Heart right ventricle (tissue), 16 donors: ENCODE measurements around the gene PLEKHH3. TPM values are rescaled to one million over a fixed set of nuclear protein-coding genes. Genes with fewer than 3 reads are reported as not detected.
"Not testable (repeated sequence)": the region's sequence is repeated elsewhere in the genome, so short reads cannot be mapped to it uniquely, and the experiment has no call there.

ENCODE experiments used
- ATAC-seq, 8 donors: fragments of 200-7000 bp; cut with Tn5 transposase; one replicate each; pipeline ENCODE4 v1.9.1; 2020; ENCODE audit warnings: mild to moderate bottlenecking in 8 of 8, moderate library complexity in 8 of 8, moderate number of reproducible peaks in 1 of 8
- DNase-seq, 2 donors: peaks; one replicate each; pipeline ENCODE4 v3.0.0-alpha.2; 2020
- H3K27ac ChIP-seq, 10 donors: fragments of 200-600 bp; sonication (generic) in 2 of 10; one replicate each; pipeline versions ENCODE4 v1.5.0 to v1.8.0; 2020 to 2022; ENCODE audit warnings: mild to moderate bottlenecking in 3 of 10
- H3K27me3 ChIP-seq, 7 donors: fragments of 200-600 bp; one replicate each; pipeline ENCODE4 v1.8.0; 2021 to 2022; ENCODE audit warnings: mild to moderate bottlenecking in 2 of 7
- H3K36me3 ChIP-seq, 9 donors: fragments of 200-600 bp; sonication (generic) in 1 of 9; one replicate each; pipeline versions ENCODE4 v1.5.0 to v1.8.0; 2020 to 2022; ENCODE audit warnings: mild to moderate bottlenecking in 2 of 9
- H3K4me1 ChIP-seq, 9 donors: fragments of 200-600 bp; sonication (generic) in 1 of 9; one replicate each; pipeline versions ENCODE4 v1.5.0 to v1.8.0; 2020 to 2022; ENCODE audit warnings: mild to moderate bottlenecking in 4 of 9
- H3K4me3 ChIP-seq, 10 donors: fragments of 200-600 bp; sonication (generic) in 2 of 10; one replicate each; pipeline versions ENCODE4 v1.5.0 to v1.8.0; 2020 to 2022; ENCODE audit warnings: mild to moderate bottlenecking in 7 of 10, moderate library complexity in 2 of 10
- H3K9me3 ChIP-seq, 11 donors: fragments of 200-600 bp in 10 of 11; sonication (generic) in 2 of 11; one replicate each; pipeline versions ENCODE4 v1.5.0 to v1.8.0; 2013 to 2022; ENCODE audit warnings: mild to moderate bottlenecking in 2 of 11, control low read depth in 1 of 11, moderate library complexity in 1 of 11
- WGBS, 2 donors: extraction: QIAGEN DNeasy Blood & Tissue Kit; methylation state at CpG; one replicate each; pipeline ENCODE4 v1.1.7; 2013; ENCODE audit warnings: inconsistent platforms in 1 of 2; 5-methylcytosine and 5-hydroxymethylcytosine counted together
- intact Hi-C, 10 donors: fragments of 100-400 bp; cut with DNase I; formaldehyde crosslinking; loops; one replicate each; pipeline versions ENCODE4 v1.11.1 to v1.14.2; 2022
- polyA plus RNA-seq, 2 donors: library from polyadenylated mRNA; stranded (reverse); fragments of 200-250 nt; gene quantifications; one replicate each; pipeline ENCODE4 v1.2.3, GENCODE V29; 2013
- total RNA-seq, 10 donors: library from RNA; stranded (reverse); fragmentation: NEBNext Ultra II Directional in 3 of 10; extraction: Animal tissue kit (Norgen Biotek cat#: 25700) in 3 of 10; gene quantifications; one replicate each; pipeline versions ENCODE4 v1.2.1 to v1.2.4, GENCODE V29; 2021 to 2023
- TF ChIP-seq, protein P1 (sequence below), 9 donors: fragments of 200-600 bp; sonication (generic) in 2 of 9; IDR thresholded peaks; one replicate each; pipeline versions ENCODE4 v1.5.0 to v1.8.0; 2021 to 2022; ENCODE audit warnings: antibody characterized with exemption in 9 of 9, mild to moderate bottlenecking in 5 of 9, moderate library complexity in 1 of 9
- donor health status: Arrhythmogenic right ventricular cardiomyopathy.
- donor health status: ischemic (EF 13 %, LVEDD 7.1; RV severe dilation, severe dysfunction).
- donor health status: healthy with polysubstance abuse.
- donor health status: DM: no; HTN: yes; CAD: no.
- donor health status: DM: no; HTN: no; CAD: no.
- donor health status: ischemic (EF 25% LVEDD 6.9; RV normal size, moderate dysfunction).
- donor health status: ischemic (EF 25% LVEDD 5.7; RV mildly dilated, moderate dysfunction).
- donor health status: healthy.
- donor health status: DM: yes; HTN: yes; CAD: no.
- donor health status: Ischemic cardiomyopathy.
- donor health status: ischemic (EF 35%, LVEDD 5.7; RV mildly dilated, moderate dysfunction).
- donor health status: nonischemic (EF 11% LVEDD 7.7; RV severe dilation, severe dysfunction).
- donor health status: DM: yes; HTN: yes; CAD: no.
- donor health status: PGD.
- donor health status: ischemic (EF 29% LVEDD 5.4; RV normal size, mild dysfunction).
- donor health status: nonischemic (EF 23%, LVEDD 6.1; RV moderate dilation, normal function).

PLEKHH3 gene
- total and polyA plus RNA-seq, 12 donors = 12.8 to 42.1 (median 22.8) TPM

DNA sequence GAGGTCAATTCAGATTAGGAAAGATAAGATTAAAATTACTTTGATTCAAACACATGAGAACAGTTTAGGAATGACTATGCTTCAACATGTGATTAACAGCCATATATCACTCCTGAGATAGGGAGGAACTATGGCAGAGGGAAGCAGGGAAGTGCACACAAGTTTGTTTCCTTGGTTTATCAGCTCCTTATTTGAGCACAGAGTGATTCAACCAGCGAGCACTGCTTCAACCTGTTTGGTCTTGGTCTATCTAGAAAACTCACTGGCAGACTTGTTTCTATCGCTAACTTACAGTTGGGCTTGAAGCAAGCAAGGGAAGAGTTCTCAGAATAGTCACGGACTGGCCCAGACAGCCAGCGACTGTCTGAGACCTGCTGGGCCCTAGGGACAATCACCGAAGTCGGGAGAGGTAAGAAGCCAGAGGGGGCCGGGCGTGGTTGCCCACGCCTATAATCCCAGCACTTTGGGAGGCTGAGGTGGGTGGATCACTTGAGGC is 43.8 kb downstream of the PLEKHH3 start:
- DNase-seq = no peak
- no peak for ATAC-seq
- Histone ChIP-seq H3K27me3 (no peaks in the 10 kb centered on the region), H3K36me3 (no peaks in the 10 kb centered on the region), H3K9me3 (no peaks in the 10 kb centered on the region), H3K4me1 (no peaks in the 10 kb centered on the region), H3K4me3 (no peak overlapping the region), H3K27ac (no peak overlapping the region)
- intact Hi-C loops = no loop called here
- TF ChIP-seq, protein P1, sequence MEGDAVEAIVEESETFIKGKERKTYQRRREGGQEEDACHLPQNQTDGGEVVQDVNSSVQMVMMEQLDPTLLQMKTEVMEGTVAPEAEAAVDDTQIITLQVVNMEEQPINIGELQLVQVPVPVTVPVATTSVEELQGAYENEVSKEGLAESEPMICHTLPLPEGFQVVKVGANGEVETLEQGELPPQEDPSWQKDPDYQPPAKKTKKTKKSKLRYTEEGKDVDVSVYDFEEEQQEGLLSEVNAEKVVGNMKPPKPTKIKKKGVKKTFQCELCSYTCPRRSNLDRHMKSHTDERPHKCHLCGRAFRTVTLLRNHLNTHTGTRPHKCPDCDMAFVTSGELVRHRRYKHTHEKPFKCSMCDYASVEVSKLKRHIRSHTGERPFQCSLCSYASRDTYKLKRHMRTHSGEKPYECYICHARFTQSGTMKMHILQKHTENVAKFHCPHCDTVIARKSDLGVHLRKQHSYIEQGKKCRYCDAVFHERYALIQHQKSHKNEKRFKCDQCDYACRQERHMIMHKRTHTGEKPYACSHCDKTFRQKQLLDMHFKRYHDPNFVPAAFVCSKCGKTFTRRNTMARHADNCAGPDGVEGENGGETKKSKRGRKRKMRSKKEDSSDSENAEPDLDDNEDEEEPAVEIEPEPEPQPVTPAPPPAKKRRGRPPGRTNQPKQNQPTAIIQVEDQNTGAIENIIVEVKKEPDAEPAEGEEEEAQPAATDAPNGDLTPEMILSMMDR (IDR thresholded peaks at IDR 0.05) = no peak
- WGBS, 2 donors = 71 to 72% methylated on average over 9 of the region's 9 CpGs

DNA sequence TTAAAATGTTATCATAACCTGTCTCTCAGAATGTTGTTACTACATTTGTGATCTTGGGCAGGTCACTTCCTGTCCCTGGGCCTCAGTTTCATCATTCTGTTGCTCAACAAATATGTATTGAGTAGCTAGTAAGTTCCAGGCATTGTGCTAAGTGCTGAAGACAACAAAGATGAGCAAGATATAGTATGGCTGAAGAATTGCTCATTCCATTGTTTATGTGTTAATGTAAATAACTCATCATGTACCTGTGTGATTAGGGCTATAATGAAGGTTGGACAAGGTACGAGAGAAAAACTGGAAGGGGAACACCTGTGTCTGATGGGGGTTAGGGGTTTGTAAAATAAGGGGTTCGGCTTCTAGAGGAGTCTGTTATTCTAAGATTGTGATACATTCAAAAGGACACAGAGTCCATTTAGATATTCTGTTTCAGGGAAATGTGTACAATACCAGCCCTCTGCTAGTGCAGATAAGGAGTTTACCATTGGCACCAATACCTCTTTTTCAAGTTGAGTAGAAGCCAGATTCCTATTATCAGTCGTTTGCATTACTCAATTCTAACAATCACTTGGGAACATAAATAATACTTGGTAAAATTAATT is 47.3 kb downstream of the PLEKHH3 start:
- intact Hi-C loops = no loop called here
- H3K9me3 ChIP-seq = no peaks in the 10 kb centered on the region
- DNase-seq (no peak), ATAC-seq (no peak)
- H3K27ac ChIP-seq = no peak overlapping the region
- TF ChIP-seq, protein P1 (IDR thresholded peaks at IDR 0.05) = no peak
- WGBS, 2 donors = 70 to 79% methylated on average over 3 of the region's 3 CpGs
- no peak overlapping the region for H3K4me3 ChIP-seq
- H3K27me3 ChIP-seq = no peaks in the 10 kb centered on the region
- no peaks in the 10 kb centered on the region for H3K36me3 ChIP-seq
- no peaks in the 10 kb centered on the region for H3K4me1 ChIP-seq

DNA sequence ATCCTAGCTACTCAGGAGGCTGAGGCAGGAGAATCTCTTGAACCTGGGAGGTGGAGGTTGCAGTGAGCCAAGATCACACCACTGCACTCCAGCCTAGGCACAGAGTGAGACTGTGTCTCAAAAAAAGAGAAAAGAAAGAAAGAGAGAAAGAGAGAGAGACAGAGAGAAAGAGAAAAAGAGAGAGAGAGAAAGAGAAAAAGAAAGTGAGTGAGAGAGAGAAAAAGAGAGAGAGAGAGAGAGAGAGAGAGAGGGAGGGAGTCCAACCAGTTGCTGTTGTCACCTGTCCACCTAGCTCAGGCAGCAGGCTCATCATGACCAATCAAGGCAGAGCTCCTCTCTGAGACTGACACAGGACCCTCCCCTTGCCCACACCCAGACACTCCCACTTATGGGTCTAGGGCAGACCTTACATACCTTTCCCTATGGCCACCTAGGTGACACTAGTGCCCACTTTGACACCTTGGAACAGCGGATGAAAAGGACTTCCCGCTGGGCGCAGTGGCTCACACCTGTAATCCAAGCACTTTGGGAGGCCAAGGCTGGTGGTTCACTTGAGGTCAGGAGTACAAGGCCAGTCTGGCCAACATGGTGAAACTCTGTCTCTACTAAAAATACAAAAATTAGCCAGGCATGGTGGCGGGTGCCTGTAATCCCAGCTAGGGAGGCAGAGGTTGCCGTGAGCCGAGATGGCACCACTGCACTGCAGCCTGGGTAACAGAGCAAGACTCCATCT is 49.6 kb downstream of the PLEKHH3 start:
- 92 to 93% methylated on average over 6 of the region's 6 CpGs for WGBS, 2 donors
- intact Hi-C loops, ATAC-seq: not testable (repeated sequence)

DNA sequence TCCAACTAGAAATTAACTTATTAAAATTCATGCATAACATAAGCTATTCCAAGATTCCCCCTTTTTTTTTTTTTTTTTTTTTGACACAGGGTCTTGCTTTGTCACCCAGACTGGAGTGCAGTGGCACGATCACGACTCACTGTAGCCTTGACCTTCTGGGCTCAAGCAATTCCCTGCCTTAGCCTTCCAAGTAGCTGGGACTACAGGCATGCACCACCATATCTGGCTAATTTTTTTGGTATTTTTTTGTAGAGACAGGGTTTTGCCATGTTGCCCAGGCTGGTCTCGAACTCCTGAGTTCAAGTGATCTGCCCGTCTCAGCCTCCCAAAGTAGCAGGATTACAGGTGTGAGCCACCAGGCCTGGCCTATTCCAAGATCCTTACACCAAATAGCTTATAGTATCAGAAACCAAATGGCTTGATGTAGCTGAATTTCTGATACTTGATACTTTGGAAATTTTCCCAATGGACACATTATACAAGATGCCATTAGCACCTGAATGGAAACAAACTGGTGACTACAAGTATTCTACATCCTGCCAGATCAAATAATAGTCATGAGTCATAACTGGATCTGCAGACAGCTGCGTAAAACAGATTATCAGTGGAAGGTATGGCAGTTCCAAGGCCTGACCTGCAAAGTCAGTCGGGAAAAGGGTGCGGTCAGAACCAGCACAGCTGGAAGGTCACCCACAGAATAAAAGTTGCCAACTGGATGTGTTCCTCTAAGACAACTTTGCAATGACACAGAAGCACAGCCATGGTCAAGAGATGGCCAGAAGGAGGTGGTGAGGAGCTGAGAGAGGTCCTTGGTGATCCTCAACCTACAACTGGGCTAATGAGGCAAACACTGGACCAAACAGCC is 52.8 kb downstream of the PLEKHH3 start:
- peaks cover 0 to 4% (median 2%) of the 10 kb centered on the region in 9 donors for H3K4me1 ChIP-seq
- intact Hi-C loops = no loop called here
- no peak for DNase-seq
- no peak overlapping the region for H3K27ac ChIP-seq
- H3K9me3 ChIP-seq = no peaks in the 10 kb centered on the region
- no peak overlapping the region for H3K4me3 ChIP-seq
- TF ChIP-seq, protein P1 (IDR thresholded peaks at IDR 0.05) = no peak
- H3K36me3 ChIP-seq = no peaks in the 10 kb centered on the region
- no peaks in the 10 kb centered on the region for H3K27me3 ChIP-seq
- WGBS, 2 donors = 81 to 88% methylated on average over 7 of the region's 7 CpGs
- peak in 6 of 8 donors; percentile 17 to 73 (median 54) for ATAC-seq

More for the DNA sequence above, 49.6 kb downstream of the PLEKHH3 start:
- H3K9me3 ChIP-seq, H3K4me1 ChIP-seq, H3K27me3 ChIP-seq, DNase-seq, H3K36me3 ChIP-seq, H3K4me3 ChIP-seq, H3K27ac ChIP-seq: not testable (repeated sequence)
